Daoy (cell line): ENCODE results near the gene ZNF644. TPM values are rescaled to one million over a fixed set of nuclear protein-coding genes. Genes with fewer than 3 reads are reported as not detected.
"Not testable (repeated sequence)": the region's sequence is repeated elsewhere in the genome, so short reads cannot be mapped to it uniquely, and the experiment has no call there.

Source experiments
- DNase-seq: peaks from one replicate; pipeline ENCODE4 v3.0.0-alpha.2; 2015; ENCODE audit warnings: low read depth
- total RNA-seq: library from RNA; depleted of rRNA; stranded (reverse); fragments of >200 nt; shearing (Covaris generic); gene quantifications from 2 replicates; pipeline ENCODE4 v1.2.3, GENCODE V29; 2014

Gene ZNF644
- total RNA-seq, 1 experiment from 2014 or later: 87.5 TPM

DNA sequence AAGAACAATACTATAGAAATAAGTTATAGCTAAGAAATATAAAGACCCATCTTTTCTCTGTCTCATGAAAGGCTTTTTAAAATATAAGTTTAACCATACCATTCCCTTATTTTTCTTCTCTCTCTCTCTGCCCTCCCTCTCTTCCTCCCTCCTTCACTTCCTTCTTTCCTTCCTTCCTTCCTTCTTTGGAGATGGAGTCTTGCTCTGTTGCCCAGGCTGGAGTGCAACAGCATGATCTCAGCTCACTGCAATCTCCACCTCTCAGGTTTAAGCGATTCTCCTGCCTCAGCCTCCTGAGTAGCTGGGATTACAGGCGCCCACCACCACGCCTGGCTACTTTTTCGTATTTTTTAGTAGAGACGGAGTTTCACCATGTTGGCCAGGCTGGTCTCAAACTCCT is 94.2 kb downstream of the ZNF644 start:
- DNase-seq: not testable (repeated sequence)

DNA sequence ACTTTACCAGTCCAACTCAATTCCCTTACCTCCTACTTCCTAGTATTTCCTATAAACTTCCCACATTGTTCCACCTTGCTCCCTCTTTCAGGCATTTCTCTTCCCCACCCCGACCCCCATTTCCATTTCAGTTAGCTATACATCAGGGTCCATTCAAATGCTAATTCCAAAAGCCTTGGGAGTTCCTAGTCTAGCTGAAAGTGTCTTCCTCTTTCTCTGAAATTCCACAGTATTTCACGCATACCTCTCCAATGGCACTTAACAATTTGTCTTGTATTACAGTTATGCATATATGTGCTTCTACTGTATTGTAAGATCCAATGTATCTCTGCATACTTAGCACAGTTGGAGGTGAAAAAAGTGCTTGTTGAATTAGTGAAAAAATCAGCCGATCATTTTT is 94.9 kb downstream of the ZNF644 start:
- no peak for DNase-seq

DNA sequence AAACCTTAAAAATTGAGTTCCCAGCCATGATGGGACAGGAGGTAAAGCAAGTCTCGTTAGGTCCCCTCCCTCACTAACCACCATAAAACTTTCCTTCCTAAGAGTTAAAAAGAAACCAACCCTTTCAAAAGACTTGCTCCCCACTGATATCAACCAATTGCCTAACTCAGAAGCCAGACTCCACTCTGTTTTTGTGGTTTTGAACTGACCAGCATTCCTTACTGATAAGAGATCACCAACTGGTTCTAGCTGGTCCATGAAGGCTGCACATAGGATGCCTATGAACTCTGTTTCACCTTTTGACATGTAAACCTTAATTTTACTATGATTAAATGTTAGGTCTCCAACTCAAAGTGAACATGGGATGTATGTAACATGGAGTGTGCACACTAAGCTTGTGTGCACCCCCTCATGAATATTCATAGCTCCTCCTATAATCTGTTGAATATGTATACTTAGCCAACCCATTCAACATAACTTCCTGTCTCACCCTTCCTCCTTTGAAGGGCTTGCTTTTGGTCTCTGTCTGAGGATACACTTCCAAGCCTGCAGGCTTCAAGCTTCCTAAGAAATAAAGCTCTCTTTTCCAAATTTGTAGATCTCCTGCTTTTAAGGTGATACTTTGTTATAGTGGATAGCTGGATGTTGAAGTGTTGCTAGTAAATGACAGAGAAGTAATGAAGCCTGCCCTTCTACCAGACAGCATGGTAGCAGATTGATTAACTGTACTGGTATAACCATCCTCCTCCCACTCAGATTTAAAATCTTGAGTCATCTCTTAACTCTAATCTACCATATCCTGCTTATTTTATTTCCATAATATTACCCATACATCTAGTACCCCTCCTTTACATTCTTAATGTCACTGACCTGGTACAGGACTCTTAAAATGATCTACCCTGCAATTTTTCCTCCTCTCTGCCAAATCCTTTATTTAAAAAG is 95.6 kb downstream of the ZNF644 start:
- peak; percentile 60 for DNase-seq

DNA sequence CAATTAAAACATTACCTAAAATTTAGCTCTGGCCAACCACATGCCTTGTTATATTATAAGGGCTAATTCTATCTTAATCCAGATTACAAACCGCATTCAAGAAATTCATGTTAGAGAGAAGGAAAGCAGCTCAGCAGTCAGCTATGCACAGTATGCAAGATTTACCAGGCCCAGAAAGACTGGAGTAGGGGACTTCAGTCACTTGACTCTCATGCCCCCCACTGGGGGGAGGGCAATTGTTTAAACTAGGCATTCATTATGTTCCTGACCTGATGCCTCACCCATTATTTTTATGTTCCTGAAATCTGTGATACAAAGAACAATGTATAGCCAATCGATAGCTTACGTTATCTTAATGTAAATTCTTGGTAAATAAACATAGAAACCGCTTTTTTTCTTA is 96.9 kb downstream of the ZNF644 start:
- DNase-seq: no peak

DNA sequence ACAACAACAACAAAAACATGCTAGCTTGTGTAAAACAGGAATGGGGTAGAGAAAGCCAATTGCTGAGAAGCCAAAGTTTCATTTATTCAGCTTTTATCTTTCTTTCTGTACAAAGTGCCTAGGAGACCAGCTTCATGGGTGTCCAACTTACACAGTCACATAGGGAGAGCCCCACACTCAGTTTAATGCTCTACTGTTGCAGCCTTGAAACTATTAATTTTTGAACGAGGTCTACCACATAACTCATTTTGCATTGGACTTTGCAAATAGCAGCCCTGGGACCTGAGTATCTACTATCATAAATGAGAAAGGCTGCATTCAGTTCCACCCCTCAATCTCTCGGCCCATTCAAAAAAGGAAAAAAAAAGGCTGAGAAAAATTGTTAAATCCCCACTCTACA is 98.8 kb downstream of the ZNF644 start:
- no peak for DNase-seq

DNA sequence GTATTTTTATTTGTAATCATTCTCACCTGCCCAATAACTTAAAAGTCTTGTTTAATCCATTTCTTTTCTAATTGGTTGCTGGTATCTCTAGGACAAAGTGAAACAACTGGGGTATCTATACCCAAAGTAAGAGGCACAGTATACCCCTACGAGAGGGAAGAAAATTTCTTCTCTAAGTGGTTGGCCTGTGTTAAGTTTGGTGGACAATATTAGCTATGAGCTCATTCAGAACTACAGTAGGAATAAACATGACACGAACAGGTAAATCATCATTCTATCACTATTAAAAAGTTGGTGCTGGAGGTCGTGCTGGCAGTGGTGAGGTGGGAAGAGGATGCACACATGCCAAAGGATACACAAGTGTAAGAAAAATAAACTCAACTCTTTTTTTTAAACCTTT is 99.6 kb downstream of the ZNF644 start:
- DNase-seq: no peak

DNA sequence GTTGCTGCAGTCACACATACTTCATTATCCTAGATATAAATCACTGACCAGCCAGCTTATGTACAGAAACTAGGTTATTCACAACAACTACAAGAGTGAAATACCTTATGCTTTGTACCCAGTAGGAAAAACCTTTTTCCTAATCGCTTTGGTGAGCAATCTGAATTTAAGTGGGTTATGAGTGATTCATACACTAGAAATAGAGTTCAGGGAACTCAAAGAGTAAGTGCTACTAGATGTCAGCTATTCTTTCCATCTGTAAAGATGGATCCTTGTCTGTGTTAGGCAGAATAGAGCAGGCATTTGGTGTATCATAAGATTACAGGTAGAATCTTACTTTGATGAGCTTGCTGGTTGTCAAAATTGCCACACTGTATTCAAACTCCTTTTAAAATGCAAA is 101.9 kb downstream of the ZNF644 start:
- no peak for DNase-seq

DNA sequence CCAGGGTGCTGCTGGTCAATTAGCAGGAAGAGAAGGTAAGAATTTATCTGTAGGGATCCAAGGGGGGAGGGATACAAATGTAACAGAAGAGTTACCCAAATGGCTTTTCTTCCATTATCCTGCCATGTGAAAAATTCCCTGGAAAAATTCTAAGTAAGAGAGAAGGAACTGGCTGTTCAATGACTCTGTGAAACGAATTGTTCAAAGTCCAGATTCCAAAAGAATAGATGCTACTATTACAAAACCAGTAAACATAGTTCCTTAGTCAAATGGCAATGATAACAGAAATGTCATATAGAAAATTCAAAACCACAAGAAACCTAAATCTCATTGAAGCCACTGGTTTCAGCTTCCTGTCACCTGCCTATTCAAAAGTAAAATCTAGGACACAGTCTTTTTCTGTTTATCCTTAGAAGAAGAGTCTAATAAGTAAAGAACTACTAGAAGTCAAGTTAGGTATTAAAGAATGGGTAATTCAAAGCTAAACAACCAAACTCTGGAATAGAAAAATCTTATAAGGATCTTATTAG is 102.6 kb downstream of the ZNF644 start:
- DNase-seq: no peak

DNA sequence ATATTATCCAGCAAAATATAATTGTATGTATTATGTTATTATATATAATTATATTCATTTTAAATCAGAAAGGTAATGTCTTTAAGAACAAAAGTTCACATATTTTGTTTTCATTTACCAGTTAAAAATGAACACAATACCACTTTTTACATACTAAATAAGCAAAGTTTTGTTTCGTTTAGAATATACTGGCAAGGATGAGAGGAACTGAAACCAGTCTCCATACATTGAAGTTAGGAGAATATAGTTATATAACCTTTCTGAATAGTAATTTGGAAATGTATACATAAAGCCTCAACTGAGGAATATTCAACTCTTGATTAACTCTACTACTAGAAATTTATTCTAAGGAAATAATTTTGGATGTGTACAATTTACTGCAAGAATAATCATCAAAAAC is 110.5 kb downstream of the ZNF644 start:
- no peak for DNase-seq

DNA sequence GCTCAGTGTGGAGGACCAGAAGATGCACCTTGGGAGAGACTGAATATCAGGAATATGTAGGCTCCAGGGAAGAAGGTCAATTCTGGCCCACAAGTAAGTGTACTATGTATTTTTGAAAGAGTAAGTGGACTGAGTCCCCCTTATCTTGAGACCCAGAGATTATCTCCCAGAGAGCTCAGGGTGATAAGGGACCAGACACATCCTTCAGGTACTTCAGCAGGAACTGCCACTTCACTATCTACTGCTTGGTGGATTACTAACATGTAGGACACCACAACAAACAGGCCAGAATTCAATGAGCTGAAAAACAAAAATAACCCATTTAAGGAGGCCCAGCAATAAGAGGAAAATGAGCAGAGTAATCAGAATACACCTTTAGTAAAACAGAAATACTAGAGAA is 119.2 kb downstream of the ZNF644 start:
- no peak for DNase-seq

DNA sequence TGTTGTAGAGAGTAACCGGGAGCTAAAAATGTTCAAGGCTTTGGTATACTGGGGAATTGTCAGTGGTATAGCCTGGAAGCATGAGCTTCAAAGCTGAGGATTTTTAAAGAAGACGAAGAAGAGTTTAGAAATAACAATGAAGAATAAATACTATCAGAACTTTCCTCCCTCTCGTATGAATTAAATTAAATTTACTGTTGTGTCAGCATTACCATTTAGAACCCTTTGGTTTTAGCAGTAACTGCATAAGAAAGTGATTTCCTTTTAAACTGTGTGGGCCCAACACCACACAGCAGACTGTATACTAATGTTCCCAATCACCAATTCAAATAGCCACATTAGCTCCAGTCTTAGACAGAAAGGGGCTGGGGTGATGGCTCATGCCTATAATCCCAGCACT is 122.6 kb downstream of the ZNF644 start:
- no peak for DNase-seq

DNA sequence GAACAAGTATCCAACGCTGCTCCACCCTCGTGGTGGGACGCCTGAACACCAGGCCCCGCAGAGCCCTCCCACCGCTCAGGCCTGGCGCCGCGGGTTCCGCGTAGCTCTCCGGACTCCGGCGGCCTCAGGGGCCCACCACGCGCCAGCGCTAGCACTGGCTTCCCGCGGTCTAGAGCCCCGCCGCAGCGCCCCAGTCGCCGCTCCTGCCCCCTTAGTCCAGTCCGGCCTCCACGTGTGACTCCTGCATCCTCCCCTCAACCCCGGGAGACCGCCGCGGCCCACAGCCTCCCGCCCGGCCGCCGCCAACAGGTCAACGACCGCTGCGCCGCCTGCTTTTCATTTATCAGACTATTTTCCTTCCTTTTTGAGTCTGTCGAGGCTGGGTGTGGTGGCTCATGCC is 128.2 kb downstream of the ZNF644 start:
- DNase-seq: not testable (repeated sequence)

DNA sequence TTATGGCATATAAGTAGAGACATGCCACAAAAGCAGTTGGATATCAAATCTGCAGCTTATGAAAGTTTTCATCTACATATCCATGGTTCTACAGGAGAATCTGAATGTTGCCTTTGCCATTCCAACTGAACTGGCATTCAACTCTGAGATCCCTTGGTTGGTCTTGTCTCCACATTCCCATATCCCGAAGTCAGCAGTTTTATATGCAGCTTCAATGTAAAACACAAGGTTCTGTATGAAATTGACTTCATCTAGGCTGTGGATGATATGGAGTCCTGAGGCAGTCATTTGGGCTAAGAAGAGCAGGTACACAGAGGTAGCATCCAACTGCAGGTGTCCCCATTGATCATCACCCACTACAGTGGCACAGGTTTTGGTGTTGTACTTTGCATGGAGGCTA is 129.0 kb downstream of the ZNF644 start:
- DNase-seq: not testable (repeated sequence)

DNA sequence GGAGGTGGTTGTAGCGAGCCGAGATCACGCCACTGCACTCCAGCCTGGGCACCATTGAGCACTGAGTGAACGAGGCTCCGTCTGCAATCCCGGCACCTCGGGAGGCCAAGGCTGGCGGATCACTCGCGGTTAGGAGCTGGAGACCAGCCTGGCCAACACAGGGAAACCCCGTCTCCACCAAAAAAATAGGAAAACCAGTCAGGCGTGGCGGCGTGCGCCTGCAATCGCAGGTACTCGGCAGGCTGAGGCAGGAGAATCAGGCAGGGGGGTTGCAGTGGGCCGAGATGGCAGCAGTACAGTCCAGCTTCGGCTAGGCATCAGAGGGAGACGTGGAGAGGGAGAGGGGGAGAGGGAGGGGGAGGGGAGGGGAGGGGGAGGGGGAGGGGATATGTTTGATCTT is 129.6 kb downstream of the ZNF644 start:
- DNase-seq: not testable (repeated sequence)

DNA sequence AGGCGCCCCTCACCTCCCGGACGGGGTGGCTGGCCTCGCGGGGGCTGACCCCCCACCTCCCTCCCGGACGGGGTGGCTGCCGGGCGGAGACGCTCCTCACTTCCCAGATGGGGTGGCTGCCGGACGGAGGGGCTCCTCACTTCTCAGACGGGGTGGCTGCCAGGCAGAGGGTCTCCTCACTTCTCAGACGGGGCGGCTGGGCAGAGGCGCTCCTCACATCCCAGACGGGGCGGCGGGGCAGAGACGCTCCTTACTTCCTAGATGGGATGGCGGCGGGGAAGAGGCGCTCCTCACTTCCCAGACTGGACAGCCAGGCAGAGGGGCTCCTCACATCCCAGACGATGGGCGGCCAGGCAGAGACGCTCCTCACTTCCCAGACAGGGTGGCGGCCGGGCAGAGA is 130.1 kb downstream of the ZNF644 start:
- DNase-seq: not testable (repeated sequence)

DNA sequence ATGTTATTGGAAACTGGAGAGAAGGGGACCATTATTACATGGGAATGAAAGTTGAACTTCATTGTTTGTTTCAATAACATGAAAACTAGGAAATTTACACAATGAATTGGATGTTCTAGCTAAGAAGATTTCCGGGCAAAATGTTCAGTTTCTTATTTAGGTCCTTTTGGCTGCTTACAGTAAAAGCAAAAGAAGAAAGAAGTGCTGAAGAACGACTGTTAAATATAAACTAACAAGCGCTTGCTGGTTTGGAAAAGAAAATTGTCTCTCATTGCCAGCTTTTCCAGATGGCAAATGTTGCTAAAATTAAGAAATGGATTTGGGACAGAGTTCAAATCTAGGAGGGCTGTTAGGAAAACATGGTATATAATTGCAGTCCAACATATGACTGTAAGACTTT is 139.6 kb downstream of the ZNF644 start:
- no peak for DNase-seq

DNA sequence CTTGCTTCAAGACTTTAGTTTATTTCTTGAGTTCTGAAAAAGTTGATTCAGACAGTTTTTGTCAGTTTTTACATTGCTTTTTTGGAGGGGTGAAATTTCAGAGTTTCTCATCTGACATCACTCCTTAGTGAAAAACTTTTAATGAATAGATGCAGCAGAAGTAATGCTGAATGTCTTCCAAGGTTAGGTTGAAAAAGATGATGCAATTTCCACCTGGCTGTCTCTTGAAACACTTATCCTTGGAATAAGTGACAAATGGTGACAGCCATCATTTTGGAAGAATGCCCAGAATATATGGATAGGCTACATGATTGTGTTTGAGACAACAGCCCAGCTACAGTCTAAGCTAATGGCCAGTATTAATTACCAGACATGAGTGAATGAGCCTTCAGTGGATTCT is 140.8 kb downstream of the ZNF644 start:
- no peak for DNase-seq

DNA sequence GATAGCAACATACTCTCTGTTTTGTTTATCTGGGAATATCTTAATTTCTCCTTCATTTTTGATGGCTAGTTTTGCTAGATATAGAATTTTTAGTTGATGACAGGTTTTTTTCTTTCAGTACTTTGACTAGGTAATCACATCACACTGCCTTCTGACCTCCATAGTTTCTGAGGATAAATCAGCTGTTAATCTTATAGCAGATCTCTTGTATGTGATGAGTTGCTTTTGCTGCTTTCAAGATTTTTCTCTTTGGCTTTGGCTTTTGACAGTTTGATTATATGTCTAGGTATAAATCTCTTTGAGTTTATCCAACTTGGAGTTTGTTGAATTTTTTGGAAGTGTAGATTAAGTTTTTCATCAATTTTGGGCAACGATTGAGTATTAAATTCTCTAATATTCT is 142.6 kb downstream of the ZNF644 start:
- DNase-seq: no peak

DNA sequence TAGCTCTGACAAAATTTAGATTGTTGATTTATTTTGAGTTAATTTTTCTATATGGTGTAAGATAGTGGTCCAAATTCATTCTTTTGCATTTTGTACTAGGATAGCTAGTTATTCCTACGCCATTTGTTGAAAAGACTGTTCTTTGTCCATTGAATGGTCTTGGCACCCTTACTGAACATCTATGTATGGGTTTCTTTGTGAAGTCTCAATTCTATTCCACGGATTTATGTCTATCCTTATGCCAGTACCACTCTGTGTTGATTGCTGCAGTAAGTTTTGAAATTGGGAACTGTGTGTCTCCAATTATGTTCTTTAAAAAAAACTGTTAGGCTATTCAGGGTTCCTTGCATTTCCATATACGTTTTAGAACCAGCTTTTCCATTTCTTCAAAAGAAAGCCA is 145.7 kb downstream of the ZNF644 start:
- DNase-seq: no peak
